GM19438 (cell line): ENCODE measurements around the gene GALNT12.

ENCODE experiments used
- ATAC-seq: cut with Tn5 transposase; IDR thresholded peaks from one replicate; pipeline ENCODE4 v1.9.1; 2021; ENCODE audit warnings: low read depth; ENCODE audit not compliant: unreplicated experiment

GALNT12 gene

DNA sequence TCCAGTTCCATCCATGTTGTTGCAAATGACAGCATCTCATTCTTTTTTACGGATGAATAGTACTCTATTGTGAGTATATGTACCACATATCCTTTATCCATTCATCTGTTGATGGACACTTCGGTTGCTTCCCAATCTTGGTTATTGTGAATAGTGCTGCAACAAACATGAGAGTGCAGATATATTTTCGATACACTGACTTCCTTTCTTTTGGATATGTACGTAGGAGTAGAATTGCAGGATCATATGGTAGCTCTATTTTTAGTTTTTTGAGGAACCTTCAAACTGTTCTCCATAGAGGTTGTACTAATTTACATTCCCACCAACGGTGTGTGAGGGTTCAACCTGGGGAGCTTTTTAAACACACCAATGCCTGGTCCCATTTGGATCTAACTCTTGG lies 22.3 kb downstream of the GALNT12 start:
- ATAC-seq = no peak

DNA sequence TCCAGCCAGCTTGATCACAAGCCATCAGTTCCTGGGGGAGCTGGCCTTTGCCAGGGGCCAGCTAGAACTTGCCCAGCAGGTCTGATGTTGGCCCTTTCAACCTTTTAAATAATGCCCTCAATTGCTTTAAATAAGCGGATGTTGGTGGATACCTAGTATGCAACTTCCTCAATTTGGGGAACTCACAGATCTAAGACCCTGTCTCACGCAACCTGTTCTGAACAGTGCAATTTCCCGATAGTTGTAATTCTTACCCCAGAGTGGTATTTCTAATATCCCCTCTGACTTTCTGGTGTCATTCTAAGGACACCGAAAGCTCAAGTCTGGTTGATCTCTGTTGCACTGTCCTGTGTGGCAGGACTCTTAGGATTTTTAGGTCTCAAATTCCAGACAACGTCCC lies 23.1 kb downstream of the GALNT12 start:
- ATAC-seq = no peak

DNA sequence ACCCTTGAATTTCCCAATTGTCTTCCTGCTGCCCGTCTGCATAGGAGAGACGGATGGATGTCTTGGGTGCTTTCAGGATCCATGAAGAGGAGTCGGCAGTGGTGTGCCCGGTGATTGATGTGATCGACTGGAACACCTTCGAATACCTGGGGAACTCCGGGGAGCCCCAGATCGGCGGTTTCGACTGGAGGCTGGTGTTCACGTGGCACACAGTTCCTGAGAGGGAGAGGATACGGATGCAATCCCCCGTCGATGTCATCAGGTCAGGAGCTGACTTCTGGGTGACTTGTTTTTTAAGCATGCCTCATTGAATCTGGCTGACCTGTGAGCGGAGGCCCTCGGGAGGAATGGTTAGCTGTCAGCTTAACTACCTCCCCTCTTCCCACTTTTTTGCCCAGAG lies 24.2 kb downstream of the GALNT12 start:
- no peak for ATAC-seq

DNA sequence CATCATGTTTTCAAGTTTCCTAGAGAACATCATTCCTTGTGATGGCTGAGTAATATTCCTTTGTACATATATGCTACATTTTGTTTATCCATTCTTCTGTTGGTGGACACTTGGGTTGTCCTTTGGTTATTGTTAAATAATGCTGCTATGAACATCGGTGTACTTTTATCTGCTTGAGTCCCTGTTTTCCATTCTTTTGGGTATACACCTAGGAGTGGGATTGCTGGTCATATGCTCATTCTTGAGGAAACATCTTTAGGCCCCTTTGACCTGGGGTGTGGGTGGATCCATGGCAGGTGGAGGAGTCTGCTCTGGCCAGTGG lies 25.3 kb downstream of the GALNT12 start:
- ATAC-seq = no peak

DNA sequence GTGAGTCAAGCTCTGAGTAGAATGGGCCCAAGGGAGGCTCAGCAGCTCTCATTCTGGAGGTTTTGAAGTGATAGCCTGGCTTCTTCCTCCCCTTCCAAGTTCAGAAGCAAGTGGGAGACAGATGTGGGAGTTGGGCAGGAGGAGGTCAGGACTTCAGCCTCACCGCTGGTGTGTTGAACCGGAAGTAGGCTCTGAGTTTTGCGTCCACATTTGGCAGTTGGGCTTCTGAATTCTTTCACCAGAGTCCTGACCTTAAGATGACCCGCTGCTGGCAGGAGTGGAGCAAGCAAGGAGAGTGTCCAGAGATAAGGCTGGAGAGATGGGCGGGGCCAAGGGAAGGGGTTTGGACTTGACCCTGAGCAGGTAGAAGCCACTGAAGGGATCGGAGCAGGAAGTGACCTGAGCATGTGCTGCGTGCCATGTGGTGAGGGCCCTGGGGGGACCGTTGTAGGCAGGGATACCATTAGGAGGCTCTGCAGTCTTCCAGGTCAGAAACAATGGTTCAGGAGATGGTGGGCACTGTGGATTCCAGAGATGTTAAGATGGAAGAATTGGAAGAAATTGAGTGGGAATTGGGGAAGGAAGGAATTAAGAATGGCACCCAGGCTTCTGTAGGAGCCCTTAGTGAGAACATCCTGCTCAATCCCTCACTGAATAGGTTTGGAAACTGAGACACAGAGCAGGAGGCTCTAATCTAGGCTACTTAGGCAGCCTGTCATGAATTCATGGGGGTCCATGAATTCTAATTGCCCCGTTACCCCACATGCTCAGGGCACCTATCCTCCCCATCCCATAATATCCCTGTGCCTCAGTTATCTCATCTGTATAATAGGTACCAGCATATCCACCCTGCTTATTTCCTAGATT lies 25.9 kb downstream of the GALNT12 start:
- ATAC-seq = no peak

DNA sequence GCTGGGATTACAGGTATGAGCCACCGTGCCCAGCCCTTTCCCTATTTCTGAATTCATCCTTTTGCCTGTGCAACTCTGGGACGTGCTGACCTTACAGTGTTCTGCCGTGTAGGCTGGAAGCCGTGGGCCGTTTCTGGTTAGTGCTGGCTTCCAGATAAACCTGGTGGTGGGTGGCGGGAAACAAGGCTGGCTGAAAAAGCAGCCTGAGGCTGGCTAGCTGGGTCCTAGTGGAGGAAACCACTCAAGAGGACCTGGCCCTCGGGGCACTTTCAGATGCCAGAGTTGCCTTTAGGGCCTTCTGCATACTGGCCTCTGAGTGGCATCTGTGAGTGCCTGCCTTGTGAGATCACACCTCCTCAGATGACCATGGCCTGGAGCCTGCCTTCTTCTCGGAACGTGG lies 26.9 kb downstream of the GALNT12 start:
- no peak for ATAC-seq

DNA sequence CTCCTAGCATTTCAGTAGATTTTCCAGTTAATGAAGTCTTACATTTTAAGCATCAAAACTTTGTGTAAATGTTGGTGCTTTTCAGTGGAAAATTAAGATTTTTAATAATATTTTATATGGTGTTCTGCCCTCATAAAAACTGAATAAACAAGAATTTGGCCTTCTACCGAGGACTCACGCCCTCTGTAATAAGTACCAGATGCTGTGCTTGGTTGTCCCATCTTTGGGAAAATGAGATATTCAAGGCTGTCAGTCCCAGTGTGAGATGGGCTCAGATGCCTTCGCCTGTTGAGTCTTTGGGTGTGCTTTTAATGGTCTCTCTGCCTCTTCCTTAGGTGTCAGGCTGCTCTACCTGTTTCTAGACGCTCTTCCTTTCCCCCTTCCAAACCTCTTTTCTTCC lies 28.7 kb downstream of the GALNT12 start:
- no peak for ATAC-seq

DNA sequence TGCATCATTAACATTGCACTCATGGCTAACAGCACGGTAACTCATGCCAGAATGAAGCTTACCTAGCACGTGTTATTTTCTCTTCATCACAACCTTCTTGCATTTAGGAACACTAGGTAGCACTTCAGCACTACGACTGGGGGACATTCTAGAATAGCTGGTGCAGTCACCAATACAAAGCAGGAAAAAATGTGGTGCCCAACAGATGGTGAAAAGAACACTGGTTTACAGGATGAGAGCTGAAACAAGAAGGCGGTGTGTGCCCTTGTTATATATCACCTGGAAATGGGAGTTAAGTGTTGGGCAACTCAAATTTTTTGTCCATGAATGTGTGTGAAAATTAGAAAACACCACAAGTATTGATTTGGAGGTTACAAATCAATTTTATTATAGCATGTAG lies 30.0 kb downstream of the GALNT12 start:
- no peak for ATAC-seq

DNA sequence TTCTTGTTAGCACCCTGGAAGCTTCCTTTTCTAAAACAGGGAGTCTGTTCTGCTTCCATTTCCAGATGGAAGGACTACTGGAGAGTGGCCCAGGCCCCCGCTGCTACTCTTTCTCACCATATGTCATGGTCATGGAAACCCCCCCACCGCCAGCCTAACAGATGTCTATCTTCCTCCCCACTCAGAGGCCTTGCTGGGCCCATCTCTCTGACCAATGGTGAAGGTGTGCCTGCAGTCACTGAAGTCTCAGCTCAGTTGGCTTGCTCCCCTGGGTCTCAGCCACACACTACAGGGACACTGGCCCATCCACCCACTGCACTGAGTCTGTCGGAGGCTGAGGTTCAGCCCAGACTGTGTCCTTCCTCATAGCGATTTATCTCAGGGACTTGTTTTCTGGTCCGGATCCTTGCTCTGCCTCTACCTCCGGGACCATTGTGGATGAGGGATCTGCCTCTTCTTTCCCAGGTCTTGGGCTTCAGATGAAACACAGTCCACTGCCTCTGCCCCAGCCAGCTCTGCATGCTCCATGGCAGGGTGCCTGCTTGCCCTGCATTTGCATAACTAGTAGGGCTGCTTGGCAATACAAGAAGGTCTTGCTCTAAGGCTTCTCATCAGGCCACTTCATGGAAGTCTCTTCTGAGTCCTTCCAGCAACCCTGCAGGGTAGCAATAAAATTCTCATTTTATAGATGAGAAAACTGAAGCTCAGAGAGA lies 30.8 kb downstream of the GALNT12 start:
- ATAC-seq = no peak

DNA sequence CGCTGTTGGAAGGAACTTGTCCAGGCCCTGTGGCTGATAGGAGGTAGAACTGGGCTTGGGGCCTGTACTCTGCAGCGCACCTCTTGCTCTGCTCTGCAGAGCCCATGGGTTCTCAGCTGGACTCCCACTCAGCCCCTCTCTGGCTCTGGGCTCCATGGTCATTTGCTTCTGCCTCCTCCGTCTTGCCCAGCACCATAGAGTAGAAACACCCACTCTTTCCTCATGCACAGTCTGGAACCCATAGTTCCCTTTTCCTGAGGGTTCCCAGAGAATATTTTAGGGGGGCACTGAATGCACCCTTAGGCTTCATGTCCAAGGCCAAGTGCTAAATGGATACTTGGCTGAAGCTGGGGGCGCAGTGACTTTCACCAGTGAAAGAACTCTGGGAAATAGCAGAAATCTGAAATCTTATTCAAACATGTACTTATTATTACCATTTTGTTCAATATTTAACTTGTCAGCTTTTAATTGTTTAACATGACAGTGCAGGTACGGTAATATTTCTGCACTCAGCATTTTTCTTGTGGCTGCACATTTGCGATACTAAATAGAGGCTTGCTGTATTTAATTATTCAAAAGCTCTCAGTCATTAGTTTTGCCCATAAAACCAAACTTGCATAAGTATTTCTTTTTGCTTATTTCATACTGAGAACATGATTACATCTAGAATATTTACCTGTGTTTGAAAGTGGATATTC lies 31.5 kb downstream of the GALNT12 start:
- no peak for ATAC-seq

DNA sequence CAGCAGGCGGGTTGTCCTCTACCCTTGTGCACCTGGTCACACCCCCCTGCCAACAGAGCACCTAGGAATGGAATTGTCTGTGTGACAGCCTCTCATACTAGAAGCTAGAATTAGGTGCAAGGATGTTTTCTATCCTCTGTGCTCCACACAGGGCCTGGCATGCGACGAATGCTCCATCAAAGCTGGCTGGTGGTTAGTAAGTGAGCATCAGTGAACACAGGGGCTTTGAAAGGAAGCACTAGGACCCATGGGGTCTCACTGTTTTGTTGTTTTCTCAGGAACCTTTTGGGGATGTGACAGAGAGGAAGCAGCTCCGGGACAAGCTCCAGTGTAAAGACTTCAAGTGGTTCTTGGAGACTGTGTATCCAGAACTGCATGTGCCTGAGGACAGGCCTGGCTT lies 32.3 kb downstream of the GALNT12 start:
- no peak for ATAC-seq

DNA sequence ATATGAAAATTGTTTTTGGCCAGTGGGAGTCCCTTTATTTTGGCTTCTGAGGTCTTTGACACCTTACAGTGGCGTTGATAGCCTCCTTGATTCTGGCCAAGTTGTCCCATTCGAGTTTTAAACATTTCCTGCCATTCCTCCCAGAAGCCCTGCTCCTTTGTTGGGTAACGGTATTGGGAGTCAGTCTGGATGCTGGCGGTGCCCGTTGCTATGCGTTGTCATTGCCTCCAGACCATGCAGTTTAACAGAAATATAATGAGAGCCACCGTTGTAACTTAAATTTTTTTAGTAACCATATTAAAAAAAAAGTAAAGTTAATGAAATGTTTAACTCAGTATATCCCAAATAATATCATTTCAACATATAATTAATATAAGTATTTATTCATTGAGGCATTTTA lies 35.0 kb downstream of the GALNT12 start:
- ATAC-seq = no peak

DNA sequence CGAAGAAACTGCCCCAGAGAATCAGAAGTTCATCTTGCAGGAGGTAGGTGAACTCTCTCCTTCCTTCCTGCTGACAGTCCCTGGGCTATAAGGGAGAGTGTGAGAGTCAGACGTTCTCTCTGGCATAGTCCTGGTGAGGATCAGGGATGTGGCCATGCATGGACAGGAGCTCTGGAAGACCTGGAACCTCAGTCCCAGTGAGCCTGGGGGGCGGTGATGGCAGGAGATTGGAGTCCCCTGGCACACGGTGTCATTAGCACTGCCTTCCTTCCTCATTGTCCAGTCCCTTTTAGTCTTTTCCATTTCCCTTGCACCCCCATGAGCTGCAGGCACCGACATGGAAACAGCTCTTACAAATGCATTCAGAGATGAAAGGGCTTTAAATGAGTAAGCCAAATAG lies 38.6 kb downstream of the GALNT12 start:
- no peak for ATAC-seq

DNA sequence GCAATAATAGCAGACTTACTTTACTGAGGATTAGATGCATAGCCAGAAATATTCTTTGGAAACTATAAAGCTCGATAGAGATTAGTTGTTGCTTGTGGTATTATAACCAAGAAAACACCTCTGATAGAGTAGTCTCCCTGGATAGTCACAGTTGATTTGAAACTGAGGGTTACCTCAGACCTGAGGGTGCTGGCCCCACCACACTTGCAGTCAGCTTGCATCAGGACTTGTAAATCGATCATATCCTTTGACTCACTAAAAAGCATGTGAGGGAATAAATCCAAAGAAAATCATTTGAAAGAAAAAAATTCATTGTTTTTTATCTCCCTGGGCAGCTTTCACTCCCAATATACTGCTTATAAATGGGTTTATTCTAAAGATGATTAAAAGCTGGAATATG lies 39.4 kb downstream of the GALNT12 start:
- no peak for ATAC-seq

DNA sequence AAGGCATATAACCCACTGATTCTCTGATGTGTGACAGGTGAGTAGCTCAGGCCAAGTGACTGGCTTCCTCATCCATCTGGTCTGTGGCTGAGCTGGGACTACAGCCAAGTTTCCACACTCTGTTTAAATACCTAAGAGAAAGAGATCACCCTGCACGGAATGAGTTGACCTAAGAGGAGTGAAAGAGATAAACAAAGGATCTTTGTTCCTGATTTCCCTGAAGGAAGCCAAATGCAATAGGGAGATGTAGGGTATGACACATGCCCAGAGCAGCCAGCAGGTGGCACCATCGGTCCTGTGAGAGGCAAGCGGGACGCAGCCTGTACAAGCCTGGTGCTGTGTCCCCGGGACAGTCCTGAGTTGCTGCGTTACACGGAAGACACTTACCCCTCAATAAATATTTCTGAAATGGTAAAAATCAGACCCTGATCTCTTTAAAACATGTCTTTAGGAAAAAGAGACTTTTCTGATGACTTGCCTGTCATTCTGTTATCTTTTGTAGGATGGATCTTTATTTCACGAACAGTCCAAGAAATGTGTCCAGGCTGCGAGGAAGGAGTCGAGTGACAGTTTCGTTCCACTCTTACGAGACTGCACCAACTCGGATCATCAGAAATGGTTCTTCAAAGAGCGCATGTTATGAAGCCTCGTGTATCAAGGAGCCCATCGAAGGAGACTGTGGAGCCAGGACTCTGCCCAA lies 41.1 kb downstream of the GALNT12 start:
- ATAC-seq = peak; percentile 84

DNA sequence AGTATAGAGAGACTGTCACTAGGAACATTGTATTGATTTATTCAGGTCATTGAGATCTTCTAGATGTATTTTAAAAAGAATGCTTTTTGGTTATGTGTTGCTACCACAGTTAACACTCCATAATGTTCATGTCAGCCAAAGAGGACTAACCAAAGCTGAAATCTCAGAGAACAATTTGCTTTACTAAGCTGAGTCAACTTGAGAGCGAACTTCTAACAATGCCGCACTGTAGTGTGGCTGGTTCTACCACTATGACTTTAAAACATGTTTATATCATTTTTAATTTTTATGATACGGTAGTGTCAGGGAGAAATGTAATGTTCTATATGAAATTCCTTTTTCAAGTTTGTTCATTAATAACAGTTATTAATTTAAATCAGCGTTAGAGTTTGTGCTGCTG lies 42.1 kb downstream of the GALNT12 start:
- ATAC-seq = no peak

DNA sequence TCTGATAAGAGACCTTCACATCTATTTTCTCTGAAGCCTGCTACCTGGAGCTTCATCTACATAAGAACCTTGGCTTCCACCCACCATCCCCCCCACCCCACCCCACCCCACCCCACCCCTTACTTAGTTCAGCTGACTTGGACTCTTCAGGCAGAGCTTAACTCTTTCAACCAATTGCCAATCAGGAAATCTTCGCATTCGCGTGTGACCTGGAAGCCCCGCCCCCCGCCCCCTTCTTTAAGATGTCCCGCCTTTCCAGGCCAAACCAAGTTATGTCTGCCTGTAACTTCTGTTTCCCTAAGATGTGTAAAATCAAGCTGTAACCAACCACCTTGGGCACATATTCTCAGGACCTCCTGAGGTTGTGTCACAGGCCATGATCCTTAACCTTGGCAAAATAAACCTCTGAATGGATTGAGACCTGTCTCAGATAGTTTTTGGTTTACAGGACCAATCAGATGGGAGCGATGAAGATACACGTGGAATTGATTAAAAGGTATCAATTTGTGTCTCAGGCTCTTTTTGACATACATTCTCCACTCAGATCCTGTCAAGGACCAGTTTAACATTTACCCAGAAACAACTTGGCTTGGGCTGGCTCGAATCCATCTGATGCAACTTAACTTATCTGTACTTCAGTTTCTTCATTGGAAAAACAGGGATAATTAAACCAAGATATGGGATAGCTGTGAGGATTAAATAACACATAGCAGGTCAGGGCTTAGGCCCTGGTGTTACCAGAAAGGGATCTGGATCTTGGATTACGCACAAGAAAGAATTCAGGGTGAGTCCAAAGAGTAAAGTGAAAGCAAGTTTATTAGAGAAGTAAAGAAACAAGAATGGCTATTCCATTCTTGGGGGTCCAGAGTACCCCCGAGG lies 43.6 kb downstream of the GALNT12 start:
- no peak for ATAC-seq

DNA sequence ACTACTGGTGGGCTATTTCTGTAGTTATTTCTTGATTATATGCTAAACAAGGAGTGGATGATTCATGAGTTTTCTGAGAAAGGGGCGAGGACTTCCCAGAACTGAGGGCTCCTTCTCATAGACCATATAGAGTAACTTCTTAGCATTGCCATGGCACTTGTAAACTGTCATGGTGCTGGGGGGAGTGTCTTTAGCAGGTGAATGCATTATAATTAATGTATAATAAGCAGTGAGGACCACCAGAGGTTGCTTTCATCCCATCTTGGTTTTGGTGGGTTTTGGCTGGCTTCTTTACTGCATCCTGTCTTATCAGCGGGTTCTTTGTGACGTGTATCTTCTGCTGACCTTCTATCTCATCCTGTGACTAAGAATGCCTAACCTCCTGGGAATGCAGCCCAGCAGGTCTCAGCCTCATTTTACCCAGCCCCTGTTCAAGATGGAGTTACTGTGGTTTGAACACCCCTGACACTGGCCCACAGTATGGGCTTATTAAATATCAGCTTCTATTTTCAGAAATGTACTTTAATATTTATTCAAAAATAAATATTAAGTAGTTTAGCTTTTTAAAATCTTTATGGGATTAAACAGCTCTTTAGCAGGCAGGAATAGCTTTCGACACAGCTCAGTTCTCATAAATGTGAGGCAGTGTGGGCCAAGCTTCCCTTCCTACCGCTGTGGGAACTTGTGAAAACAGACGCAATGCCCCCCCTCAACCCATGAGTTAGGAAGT lies 44.4 kb downstream of the GALNT12 start:
- ATAC-seq = no peak

DNA sequence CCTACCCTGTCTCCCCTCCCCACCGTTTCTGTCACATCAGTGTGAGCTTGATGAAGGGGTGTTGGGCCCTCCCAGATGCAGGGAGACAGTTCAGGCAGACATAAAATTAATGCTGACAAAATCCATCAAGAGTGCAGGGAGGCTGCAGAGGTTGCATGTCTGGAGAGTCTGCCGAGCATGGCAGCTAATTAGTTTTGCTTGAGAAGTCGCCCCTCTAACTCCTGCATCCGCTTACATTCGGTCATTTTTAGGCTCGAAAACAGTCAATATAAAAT lies 44.9 kb downstream of the GALNT12 start:
- no peak for ATAC-seq

DNA sequence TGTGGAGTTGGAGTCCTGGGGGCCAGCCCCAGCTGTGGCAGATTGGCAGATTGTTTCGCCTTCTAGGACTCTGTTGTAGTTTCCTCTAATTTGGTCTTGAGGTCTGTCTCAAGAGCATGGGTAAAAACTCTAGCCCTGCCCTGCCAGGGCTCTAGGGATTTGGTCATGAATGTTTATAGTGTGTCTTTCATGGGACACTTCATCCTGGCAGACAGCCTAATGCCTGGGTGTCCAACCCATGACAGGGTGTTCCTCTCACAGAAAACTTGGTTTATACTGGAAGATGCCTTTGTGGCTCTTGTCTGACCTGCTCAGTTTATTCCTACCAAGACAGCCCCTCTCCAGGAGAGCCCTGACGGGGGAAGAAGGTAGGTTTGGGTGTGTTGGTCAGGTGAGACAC lies 45.5 kb downstream of the GALNT12 start:
- no peak for ATAC-seq
